Brain microvascular endothelial cell (primary cell): Measurements from ENCODE around the gene CD44.

ENCODE experiments used
- DNase-seq: peaks from one replicate; pipeline ENCODE4 v3.0.0-alpha.2; 2020
- H3K27ac ChIP-seq: fragments of 250-450 bp; sonication (Bioruptor Pico); 2 replicates; pipeline ENCODE4 v1.5.1; 2020; ENCODE audit warnings: mild to moderate bottlenecking, moderate library complexity
- H3K27me3 ChIP-seq: fragments of 250-450 bp; sonication (Bioruptor Pico); replicated peaks from 2 replicates; pipeline ENCODE4 v1.5.1; 2020; ENCODE audit warnings: mild to moderate bottlenecking
- H3K36me3 ChIP-seq: fragments of 250-450 bp; sonication (Bioruptor Pico); replicated peaks from 2 replicates; pipeline ENCODE4 v1.5.1; 2020; ENCODE audit warnings: mild to moderate bottlenecking
- H3K4me3 ChIP-seq: 2 replicates; pipeline ENCODE4 v1.5.1; 2011; ENCODE audit warnings: low read depth, mild to moderate bottlenecking, control low read depth, low read length, moderate library complexity
- in situ Hi-C: cut with HindIII; loops from 2 replicates; pipeline ENCODE4 v1.10.0; 2017; ENCODE audit warnings: low sequenced_read_pairs, low pct_ligation_motif_present
- TF ChIP-seq, protein P1 (sequence below): IDR thresholded peaks from 2 replicates; pipeline ENCODE4 v1.5.1; 2011; ENCODE audit warnings: low read depth, mild to moderate bottlenecking, moderate library complexity, low read length, control low read depth, inconsistent platforms; ENCODE audit errors: missing control alignments

CD44 gene

DNA sequence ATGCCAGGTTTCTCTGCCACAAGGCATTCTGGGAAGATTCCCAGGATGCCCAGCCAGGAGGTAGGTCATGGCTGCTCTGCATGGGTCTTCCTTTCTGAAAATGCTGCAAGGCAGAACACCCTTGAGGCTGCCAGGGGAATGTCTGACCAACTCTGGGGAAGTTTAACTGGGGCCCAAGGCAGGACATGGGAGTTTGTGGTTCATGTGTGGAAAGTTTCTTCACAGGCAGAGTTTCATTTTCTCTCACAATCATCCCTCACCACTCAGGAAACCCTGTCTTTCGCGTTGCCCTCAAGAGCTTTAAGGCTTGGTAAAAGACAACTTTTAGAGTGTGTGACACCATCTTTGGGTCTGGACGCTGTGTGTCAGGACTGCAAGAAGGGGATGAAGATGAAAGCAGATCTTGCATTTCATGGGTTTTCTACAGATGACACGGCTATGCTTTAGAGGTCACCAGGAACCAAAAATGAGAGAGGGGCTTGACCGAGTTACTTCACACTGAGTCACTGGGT lies 133.5 kb downstream of the CD44 start:
- in situ Hi-C loops = no loop called here
- H3K4me3 ChIP-seq = no peak overlapping the region
- no peak for DNase-seq
- no peaks in the 10 kb centered on the region for H3K36me3 ChIP-seq
- TF ChIP-seq, protein P1, sequence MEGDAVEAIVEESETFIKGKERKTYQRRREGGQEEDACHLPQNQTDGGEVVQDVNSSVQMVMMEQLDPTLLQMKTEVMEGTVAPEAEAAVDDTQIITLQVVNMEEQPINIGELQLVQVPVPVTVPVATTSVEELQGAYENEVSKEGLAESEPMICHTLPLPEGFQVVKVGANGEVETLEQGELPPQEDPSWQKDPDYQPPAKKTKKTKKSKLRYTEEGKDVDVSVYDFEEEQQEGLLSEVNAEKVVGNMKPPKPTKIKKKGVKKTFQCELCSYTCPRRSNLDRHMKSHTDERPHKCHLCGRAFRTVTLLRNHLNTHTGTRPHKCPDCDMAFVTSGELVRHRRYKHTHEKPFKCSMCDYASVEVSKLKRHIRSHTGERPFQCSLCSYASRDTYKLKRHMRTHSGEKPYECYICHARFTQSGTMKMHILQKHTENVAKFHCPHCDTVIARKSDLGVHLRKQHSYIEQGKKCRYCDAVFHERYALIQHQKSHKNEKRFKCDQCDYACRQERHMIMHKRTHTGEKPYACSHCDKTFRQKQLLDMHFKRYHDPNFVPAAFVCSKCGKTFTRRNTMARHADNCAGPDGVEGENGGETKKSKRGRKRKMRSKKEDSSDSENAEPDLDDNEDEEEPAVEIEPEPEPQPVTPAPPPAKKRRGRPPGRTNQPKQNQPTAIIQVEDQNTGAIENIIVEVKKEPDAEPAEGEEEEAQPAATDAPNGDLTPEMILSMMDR = no peak
- H3K27me3 ChIP-seq = no peaks in the 10 kb centered on the region
- no peak overlapping the region for H3K27ac ChIP-seq

DNA sequence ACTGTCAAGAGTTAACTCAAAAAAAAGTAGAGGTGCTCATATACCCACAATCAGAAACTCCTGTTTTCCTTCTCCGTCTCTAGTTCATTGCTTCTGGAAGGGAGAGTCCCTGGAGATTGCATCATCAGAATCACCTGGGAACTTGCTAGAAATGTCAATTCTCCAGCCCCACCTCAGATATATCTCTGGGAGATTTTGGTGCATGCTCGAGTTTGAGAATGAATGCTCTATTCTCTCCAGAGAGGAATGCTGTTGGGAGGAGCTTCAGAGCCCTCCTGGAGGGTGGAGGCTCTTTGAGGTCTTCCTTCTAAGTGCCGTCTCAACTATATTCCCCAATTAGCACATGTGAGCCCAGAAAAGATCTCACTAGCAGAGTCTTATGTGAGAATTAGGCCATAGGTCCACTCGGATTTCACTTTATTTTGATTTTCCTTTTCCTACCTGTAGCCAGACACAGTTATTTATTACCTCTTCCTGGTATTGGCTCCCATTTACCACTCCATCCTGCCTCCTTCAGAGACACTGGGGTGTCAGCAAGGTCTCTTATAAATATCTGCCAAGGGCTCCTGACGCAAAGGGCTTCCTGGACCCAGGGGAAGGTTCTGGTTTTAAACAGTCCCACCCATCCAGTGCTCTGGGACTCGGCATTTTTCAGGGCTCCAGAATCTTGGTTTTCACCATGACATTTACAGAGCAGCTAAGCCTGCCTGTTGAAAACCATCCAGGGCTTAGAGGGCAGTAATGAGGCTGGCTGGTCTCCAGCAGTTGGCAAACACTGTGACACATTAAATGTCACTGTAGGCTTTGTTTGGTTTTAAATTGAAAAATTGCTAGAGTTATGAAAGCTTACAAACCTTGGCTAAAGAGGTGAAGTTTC lies 136.2 kb downstream of the CD44 start:
- no peaks in the 10 kb centered on the region for H3K27me3 ChIP-seq
- no peak overlapping the region for H3K27ac ChIP-seq
- no peak overlapping the region for H3K4me3 ChIP-seq
- no peaks in the 10 kb centered on the region for H3K36me3 ChIP-seq
- in situ Hi-C loops = no loop called here
- TF ChIP-seq, protein P1 = no peak
- no peak for DNase-seq

DNA sequence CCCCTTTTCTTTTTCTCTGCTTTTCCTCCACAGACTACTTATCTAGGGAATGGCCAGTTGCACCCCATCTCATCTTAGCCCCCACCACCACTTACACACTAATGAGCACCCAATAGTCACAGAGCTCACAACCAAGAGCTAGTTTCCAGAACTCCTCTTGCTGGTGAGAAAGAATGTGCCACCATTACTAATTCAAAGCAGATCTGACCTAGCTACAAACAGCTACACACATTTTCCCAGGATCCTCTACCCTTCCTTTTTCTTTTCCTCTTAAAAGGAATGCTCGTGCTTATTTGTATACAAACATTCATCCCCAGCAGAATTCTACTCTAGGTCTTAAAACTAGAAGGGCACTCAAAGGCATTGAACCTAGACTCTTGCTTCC lies 136.8 kb downstream of the CD44 start:
- no peak for DNase-seq
- no peak overlapping the region for H3K4me3 ChIP-seq
- no peak overlapping the region for H3K27ac ChIP-seq
- H3K27me3 ChIP-seq = no peaks in the 10 kb centered on the region
- in situ Hi-C loops = no loop called here
- TF ChIP-seq, protein P1 = no peak
- no peaks in the 10 kb centered on the region for H3K36me3 ChIP-seq

DNA sequence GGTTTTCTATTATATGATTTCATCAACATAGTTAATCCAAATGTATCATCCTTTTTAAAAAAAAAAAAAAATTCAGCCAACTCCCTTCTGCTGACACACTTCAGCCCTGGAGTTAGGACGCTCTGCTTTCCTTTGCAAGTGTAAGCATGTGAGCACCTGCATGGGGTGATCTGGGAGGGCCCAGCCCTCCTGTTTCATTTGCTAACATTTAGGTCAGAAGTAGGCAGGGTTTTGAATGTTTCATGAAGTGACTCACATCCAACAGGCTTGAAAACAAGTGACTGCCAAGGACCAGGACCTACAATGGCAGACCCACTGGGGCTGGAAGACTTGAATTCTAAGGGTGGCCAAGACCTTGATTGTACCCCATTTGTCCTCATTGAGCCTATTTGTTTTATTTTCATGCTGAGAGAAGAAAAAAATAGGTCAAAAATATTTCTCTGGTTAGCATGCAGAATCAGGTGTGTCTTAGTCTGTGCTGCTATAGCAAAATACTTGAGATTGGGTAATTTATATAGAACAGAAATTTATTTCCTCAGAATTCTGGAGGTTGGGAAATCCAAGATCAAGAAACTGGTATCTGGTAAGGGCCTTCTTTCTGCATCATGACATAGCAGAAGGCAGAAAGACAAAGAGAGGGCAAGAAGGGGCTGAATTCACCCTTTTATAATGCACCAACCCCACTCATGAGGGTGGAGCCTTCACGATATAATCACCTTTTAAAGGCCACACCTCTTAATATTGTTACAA lies 137.6 kb downstream of the CD44 start:
- H3K27me3 ChIP-seq = no peaks in the 10 kb centered on the region
- no peak overlapping the region for H3K27ac ChIP-seq
- DNase-seq = no peak
- no peaks in the 10 kb centered on the region for H3K36me3 ChIP-seq
- no peak overlapping the region for H3K4me3 ChIP-seq
- TF ChIP-seq, protein P1 = no peak
- in situ Hi-C loops = no loop called here

DNA sequence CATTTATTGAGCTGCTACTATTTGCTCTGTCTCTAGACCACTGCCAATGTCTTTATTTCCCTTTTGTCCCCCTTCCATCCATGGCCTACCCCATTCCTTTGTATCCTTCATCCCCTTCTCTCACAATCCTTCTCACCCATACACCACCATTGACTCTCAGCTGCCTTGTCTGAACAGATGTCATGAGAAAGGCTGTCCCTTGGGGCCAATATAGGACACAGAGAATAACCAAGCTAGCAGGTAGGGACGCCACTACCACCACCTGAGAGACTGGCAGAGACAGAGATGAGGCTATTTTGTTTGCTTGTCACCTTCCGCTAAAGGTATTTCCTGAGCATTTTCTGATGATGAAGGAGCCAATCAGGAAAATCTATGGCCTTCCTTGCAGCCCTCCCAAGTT lies 138.9 kb downstream of the CD44 start:
- in situ Hi-C loops = no loop called here
- Histone ChIP-seq H3K27ac (no peak overlapping the region), H3K4me3 (no peak overlapping the region), H3K36me3 (no peaks in the 10 kb centered on the region), H3K27me3 (no peaks in the 10 kb centered on the region)
- TF ChIP-seq, protein P1 = no peak
- DNase-seq = no peak
